Measurements from ENCODE around the gene ATG16L2.

Gene ATG16L2, protein sequence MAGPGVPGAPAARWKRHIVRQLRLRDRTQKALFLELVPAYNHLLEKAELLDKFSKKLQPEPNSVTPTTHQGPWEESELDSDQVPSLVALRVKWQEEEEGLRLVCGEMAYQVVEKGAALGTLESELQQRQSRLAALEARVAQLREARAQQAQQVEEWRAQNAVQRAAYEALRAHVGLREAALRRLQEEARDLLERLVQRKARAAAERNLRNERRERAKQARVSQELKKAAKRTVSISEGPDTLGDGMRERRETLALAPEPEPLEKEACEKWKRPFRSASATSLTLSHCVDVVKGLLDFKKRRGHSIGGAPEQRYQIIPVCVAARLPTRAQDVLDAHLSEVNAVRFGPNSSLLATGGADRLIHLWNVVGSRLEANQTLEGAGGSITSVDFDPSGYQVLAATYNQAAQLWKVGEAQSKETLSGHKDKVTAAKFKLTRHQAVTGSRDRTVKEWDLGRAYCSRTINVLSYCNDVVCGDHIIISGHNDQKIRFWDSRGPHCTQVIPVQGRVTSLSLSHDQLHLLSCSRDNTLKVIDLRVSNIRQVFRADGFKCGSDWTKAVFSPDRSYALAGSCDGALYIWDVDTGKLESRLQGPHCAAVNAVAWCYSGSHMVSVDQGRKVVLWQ

DNA sequence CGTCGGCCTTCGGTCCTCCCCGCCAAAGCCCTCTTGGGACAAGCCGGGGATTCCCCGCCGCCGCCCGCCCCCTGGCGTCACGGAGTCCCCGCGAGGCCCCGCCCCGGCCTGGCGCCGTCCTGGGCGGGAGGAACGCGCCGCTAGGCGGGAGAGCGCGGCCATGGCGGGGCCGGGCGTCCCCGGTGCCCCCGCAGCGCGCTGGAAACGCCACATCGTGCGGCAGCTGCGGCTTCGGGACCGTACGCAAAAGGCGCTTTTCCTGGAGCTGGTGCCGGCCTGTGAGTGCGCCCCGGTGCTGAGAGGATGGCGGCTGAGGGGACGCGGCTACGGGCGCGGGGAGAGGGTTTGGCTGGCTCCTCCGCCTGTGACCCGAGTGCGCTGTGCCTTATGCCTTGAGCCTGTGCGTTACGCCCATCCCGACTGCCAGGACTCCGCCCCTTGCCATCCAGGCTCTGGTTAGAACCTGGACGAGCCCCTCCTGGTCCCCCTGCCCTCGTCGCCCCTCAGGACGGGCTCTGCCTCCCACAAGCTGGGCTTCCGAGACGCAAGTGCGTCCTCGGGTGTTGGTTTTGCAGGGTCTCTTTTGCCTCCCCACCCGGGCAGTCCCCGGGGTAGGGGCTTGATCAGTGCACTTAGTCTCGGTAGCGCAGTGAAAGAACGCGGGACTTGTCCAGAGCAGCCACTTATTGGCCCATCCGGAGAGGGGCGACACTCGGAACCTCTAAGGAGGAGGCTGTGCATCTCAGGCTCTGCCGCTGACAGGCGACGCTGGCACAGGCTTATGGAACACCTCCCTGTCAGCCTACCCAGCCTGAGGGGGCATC is at the start of gene ATG16L2:
Gene ATG16L2, plus strand, starts transcription at position 126 of the 824 bp plus-strand sequence. Its CDS starts 35 bp downstream, at position 161.
- H3K4me3 ChIP-seq (ENCODE audit: low read depth, low read length) = peak within 1 kb of the TSS; percentile 73
- TF ChIP-seq, protein P1, sequence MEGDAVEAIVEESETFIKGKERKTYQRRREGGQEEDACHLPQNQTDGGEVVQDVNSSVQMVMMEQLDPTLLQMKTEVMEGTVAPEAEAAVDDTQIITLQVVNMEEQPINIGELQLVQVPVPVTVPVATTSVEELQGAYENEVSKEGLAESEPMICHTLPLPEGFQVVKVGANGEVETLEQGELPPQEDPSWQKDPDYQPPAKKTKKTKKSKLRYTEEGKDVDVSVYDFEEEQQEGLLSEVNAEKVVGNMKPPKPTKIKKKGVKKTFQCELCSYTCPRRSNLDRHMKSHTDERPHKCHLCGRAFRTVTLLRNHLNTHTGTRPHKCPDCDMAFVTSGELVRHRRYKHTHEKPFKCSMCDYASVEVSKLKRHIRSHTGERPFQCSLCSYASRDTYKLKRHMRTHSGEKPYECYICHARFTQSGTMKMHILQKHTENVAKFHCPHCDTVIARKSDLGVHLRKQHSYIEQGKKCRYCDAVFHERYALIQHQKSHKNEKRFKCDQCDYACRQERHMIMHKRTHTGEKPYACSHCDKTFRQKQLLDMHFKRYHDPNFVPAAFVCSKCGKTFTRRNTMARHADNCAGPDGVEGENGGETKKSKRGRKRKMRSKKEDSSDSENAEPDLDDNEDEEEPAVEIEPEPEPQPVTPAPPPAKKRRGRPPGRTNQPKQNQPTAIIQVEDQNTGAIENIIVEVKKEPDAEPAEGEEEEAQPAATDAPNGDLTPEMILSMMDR (IDR thresholded peaks at IDR 0.05; ENCODE audit: low read depth, low read length, missing control alignments) = no peak
- no peak for DNase-seq (ENCODE audit: low read depth)
- in situ Hi-C loops (cut with HindIII; ENCODE audit: low sequenced_read_pairs) = loop anchor here (5.0 kb wide), 2 partner anchors 62 to 363 kb away; partner anchors contain the start of gene ARAP1

DNA sequence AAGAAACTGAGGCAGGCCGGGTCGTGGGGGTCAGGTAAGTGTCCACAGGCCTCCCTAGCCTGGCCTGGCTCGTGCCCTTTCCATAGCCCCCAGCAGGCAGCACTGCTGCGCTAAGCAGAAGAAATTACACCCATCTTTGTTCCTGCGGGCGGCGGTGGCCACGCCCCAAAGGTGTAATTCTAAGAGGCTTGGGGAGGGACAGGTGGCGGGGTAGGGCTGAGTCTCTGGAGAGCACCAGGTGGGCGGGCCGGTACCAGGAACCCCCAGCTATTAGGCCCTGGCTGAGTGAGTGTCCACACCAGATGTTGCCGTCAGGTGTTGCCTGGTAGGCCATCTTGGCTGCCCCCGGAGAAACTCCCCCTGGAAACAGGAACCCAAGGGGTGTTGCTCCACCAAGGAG is 49.7 kb upstream of the ATG16L2 start:
- no peak for DNase-seq (ENCODE audit: low read depth)
- TF ChIP-seq, protein P1 (IDR thresholded peaks at IDR 0.05; ENCODE audit: low read depth, low read length, missing control alignments) = no peak
- in situ Hi-C loops (cut with HindIII; ENCODE audit: low sequenced_read_pairs) = no loop called here
- no peak overlapping the region for H3K4me3 ChIP-seq (ENCODE audit: low read depth, low read length)

DNA sequence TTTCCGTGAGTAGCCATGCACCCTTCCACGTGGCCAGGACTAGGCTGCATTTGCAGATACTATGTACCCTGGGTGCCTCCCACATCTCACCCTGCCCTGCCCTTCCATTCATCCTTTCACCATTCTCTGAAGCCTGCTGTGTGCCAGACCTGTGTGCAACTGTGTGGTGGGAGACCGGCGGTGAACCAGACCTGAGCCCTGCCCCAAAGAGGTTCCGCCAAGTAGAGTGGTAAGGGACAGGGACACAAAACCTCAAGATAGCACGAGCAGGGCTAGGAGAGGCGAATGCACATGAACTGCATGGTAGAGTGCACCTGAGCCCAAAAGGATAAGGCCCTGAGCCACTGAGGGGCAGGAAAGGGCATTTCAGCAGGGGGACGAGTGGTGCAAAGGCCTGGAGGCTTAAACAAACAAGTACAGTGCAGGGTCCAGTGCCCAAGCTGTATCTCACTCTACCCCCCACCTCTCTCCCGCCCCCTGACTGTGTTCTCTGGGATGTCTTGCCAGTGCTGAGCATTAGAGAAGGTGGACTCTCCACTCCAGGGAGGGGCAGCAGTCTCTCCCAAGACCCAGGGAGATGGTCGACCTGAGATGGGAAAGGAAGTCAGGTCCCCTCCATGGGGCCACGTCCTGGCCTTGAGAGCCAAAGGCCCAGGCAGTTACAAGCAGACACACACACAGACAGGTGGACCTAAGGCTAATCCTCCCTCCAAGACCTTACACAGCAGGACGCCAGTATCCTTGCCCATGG is 47.9 kb upstream of the ATG16L2 start:
- in situ Hi-C loops (cut with HindIII; ENCODE audit: low sequenced_read_pairs) = no loop called here
- no peak for DNase-seq (ENCODE audit: low read depth)
- TF ChIP-seq, protein P1 (IDR thresholded peaks at IDR 0.05; ENCODE audit: low read depth, low read length, missing control alignments) = no peak
- no peak overlapping the region for H3K4me3 ChIP-seq (ENCODE audit: low read depth, low read length)

DNA sequence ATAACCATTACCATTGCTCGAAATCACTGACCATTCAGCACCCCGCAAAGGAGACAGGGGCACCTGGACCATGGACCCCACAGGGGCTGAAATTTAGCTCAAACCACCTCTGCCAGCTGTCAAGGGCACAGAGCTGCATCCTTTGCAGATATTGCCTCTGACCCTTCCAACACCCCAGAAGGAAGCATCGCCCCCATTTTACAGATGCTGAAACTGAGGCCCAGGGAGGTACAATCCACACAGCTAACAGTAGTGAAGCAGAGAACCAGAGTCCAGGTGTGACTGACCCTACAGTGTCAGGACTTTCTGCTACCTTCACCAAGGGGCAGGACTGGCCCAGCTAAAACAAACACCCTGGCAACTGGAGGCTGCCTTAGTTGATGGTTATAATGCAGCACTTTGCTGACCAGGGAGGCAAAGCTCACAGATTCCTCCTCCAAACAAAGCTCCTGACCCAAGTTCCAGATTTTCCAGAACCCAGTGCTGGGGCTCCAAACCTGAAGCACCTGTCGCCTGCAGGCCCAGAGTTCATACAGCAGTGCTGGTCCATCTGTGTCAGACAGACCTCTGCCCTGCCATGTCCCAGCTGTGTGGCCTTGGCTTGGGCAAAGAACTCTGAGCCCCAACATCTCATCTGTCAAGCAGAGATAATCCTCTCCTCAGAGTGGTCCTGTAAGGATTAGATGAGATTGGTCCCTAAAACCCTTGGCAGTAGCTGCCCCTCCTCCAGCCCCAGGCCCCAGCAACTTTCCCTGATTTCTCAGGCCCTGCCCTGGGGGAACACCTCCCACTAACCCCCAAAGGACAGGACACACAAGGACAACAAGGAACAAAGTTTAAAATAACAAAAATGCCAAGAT is 46.8 kb upstream of the ATG16L2 start:
- H3K4me3 ChIP-seq (ENCODE audit: low read depth, low read length) = no peak overlapping the region
- TF ChIP-seq, protein P1 (IDR thresholded peaks at IDR 0.05; ENCODE audit: low read depth, low read length, missing control alignments) = no peak
- no peak for DNase-seq (ENCODE audit: low read depth)
- in situ Hi-C loops (cut with HindIII; ENCODE audit: low sequenced_read_pairs) = no loop called here

DNA sequence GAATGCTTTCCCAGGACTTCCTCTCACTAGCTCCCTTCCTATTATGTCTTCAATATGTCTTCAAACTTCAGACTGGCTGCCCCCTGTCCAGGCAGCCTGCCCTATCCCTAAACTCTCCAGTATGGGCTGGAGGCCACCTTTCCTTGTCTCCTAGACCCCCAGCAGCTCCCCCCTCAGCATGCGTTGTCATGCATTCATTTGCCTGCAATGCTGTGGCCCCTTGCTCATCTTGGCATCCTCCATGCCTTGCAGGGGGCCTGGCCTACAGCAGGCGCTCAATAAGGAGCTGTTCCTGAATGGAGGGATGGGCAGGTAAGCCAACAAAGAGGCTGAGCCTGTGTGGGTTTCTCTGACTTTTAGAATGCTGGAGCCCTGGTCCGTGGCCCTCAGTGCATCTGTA is 45.6 kb upstream of the ATG16L2 start:
- in situ Hi-C loops (cut with HindIII; ENCODE audit: low sequenced_read_pairs) = no loop called here
- no peak for DNase-seq (ENCODE audit: low read depth)
- TF ChIP-seq, protein P1 (IDR thresholded peaks at IDR 0.05; ENCODE audit: low read depth, low read length, missing control alignments) = no peak
- no peak overlapping the region for H3K4me3 ChIP-seq (ENCODE audit: low read depth, low read length)
